Measurements from ENCODE around the gene VPS72.

The VPS72 gene

DNA sequence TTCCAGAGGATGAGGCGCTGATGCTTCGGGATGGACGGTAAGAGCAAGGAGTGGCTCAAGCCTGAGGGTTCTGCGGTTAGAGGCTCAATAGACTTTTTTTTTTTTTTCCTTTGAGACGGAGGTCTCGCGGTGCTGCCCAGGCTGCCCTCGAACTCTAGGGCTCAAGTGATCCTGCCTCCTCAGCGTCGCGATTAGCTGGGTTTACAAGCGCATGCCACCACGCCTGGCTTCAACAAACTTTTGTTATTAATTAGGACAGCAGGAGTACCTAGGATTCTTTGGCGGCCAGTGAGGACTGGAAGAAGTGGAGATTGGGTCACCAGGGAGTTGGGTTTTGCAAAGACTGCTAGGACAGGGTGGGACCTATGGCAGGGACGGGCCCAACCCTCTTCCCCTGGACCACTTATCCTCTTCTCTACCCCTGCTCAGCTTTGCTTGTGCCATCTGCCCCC, 23.5 kb downstream of the VPS72 start:
- TF ChIP-seq, protein P1, sequence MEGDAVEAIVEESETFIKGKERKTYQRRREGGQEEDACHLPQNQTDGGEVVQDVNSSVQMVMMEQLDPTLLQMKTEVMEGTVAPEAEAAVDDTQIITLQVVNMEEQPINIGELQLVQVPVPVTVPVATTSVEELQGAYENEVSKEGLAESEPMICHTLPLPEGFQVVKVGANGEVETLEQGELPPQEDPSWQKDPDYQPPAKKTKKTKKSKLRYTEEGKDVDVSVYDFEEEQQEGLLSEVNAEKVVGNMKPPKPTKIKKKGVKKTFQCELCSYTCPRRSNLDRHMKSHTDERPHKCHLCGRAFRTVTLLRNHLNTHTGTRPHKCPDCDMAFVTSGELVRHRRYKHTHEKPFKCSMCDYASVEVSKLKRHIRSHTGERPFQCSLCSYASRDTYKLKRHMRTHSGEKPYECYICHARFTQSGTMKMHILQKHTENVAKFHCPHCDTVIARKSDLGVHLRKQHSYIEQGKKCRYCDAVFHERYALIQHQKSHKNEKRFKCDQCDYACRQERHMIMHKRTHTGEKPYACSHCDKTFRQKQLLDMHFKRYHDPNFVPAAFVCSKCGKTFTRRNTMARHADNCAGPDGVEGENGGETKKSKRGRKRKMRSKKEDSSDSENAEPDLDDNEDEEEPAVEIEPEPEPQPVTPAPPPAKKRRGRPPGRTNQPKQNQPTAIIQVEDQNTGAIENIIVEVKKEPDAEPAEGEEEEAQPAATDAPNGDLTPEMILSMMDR (IDR thresholded peaks at IDR 0.05; ENCODE audit: low read length, missing control alignments): no peak
- H3K4me3 ChIP-seq (replicated peaks; ENCODE audit: low read depth, low read length): peak overlapping the region; percentile 85
- peak; percentile 59 for DNase-seq (ENCODE audit: low read depth)

DNA sequence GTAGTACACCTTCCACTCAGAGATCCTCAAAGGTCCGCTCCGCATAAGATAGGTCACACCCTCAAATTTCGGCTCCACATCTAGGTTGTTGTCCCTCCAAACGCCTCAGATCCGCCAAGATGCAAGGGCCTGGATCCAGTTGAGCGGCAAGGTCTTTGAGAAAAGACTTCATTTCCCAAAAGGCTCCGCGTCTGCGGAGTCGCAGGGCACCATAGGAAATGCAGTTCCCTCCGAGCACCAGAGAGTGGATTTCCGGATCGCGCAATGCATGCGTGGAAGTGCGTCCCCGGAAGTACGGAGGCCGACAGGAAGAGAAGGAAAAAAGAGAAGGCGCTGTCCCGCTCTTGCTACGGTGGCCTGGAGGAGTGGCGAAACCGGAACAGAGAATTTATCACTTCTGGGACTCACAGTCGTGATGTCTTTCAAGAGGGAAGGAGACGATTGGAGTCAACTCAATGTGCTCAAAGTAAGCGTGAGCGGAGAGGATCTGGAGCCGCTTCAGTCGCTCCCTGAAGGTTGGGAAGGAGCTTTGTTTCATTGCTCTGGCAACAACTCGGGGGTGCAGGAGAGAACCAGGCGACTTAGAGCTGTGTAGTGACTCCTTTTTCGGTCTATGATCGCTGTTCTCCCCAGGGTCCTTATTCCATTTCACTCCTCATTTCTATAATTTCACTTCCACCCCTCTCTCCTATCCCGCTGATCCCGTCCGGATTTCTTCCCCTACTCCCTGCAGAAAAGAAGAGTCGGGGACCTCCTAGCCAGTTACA, 24.1 kb downstream of the VPS72 start, which contains the start of the genes LYSMD1 and SCNM1:
Gene LYSMD1 (minus strand): TSS at position 165 of the 767 bp plus-strand sequence. CDS start 644 bp downstream, outside the sequence.
Gene SCNM1 (plus strand): TSS at position 407 of the 767 bp plus-strand sequence. CDS start 9 bp downstream, at position 416.
- H3K4me3 ChIP-seq (replicated peaks; ENCODE audit: low read depth, low read length): peak within 1 kb of the TSS; percentile 85
- peak; percentile 99 for DNase-seq (ENCODE audit: low read depth)
- TF ChIP-seq, protein P1 (IDR thresholded peaks at IDR 0.05; ENCODE audit: low read length, missing control alignments): no peak

DNA sequence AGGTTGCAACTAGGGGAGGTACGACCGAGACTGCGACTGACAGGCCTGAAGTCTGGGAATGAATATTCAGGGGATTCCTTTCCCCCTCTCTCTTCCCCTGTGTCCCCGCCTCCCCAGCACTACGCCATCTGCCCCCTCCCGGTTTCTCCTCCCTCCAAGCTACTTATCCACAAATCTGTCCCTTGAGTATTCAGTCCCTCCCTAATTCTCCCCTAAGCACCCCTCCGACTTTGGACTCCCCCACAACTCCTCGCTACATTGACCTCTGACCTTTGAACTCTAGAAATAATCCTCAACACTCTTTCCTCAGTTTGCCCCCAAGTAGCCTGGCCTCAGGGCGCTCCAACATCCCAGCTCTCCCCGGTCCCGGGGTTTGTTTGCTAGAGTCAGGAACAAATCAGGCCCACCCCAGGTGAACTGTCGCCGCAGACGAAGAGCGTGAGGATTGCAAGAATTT, 24.7 kb downstream of the VPS72 start:
- DNase-seq (ENCODE audit: low read depth): no peak
- peak overlapping the region; percentile 85 for H3K4me3 ChIP-seq (replicated peaks; ENCODE audit: low read depth, low read length)
- TF ChIP-seq, protein P1 (IDR thresholded peaks at IDR 0.05; ENCODE audit: low read length, missing control alignments): no peak

DNA sequence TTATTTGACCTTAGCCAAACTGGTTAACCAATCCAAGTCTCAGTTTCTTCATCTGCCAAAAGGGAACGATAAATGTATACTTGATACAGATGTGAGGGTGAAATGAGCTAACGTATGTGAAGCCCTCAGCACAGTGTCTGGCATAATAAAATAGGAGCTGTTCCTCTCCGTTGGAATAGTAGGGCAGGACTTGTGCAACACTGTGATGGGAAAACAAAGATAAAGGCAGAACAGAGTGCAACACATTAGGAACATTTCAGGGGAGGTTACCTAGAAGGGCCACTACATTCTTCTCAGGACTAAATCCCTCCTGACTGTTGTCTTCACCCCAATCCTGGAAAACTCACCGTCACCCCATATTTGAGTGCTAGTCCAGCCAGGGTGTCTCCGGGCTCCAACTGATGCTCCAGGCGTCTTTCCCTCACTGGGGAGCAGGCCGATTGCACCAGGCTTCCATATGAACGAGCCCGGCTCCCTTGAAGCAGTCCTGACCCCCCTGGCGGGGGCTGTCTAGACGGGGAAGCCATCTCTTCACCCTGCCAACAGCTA, 25.2 kb downstream of the VPS72 start:
- peak overlapping the region; percentile 85 for H3K4me3 ChIP-seq (replicated peaks; ENCODE audit: low read depth, low read length)
- peak; percentile 58 for DNase-seq (ENCODE audit: low read depth)
- TF ChIP-seq, protein P1 (IDR thresholded peaks at IDR 0.05; ENCODE audit: low read length, missing control alignments): no peak

DNA sequence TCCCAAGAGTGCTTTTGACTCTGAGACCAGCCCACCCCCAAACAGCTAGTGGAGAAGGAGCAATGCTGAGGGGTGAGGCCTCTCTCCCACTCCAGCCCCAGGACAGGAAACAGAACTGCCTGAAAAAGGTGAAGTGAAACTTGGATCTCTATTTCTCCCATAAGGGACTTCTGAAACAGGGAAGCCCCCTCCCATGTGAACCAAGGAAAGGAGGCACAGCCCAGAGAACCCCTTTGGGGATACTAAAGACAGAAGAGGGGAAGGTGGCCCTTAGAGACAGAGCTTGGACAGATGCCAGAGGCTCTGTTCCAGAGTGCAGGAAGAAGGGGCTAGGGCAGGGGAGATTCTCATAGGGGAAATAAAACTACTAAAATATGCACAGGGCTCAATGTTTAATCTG, 30.6 kb downstream of the VPS72 start:
- TF ChIP-seq, protein P1 (IDR thresholded peaks at IDR 0.05; ENCODE audit: low read length, missing control alignments): no peak
- H3K4me3 ChIP-seq (replicated peaks; ENCODE audit: low read depth, low read length): no peak overlapping the region
- DNase-seq (ENCODE audit: low read depth): no peak

DNA sequence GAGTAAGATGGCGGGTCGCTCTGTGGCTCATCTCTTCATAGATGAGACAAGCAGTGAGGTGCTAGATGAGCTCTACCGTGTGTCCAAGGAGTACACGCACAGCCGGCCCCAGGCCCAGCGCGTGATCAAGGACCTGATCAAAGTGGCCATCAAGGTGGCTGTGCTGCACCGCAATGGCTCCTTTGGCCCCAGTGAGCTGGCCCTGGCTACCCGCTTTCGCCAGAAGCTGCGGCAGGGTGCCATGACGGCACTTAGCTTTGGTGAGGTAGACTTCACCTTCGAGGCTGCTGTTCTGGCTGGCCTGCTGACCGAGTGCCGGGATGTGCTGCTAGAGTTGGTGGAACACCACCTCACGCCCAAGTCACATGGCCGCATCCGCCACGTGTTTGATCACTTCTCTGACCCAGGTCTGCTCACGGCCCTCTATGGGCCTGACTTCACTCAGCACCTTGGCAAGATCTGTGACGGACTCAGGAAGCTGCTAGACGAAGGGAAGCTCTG, 31.2 kb downstream of the VPS72 start:
- DNase-seq (ENCODE audit: low read depth): no peak
- H3K4me3 ChIP-seq (replicated peaks; ENCODE audit: low read depth, low read length): no peak overlapping the region
- TF ChIP-seq, protein P1 (IDR thresholded peaks at IDR 0.05; ENCODE audit: low read length, missing control alignments): no peak
